DND-41 (cell line): ENCODE results near the gene PRDM8.

Experiments used
- ATAC-seq: fragments of 200-7000 bp; cut with Tn5 transposase; 3 replicates; pipeline ENCODE4 v1.9.1; 2021; ENCODE audit warnings: low read depth; ENCODE audit not compliant: insufficient read depth
- DNase-seq: peaks from one replicate; pipeline ENCODE4 v3.0.0-alpha.2; 2020
- H2AFZ ChIP-seq: 2 replicates; pipeline ENCODE4 v1.6.0; 2012; ENCODE audit warnings: low read depth, low read length
- H3K27ac ChIP-seq: 2 replicates; pipeline ENCODE4 v1.5.1; 2012; ENCODE audit warnings: low read length, inconsistent platforms
- H3K27me3 ChIP-seq: fragments of 200-600 bp; sonication (generic); 2 replicates; pipeline ENCODE4 v1.6.0; 2012; ENCODE audit warnings: low read length, mild to moderate bottlenecking, inconsistent platforms; ENCODE audit not compliant: insufficient read depth, poor library complexity
- H3K36me3 ChIP-seq: 2 replicates; pipeline ENCODE4 v1.5.1; 2012; ENCODE audit warnings: low read length, inconsistent platforms; ENCODE audit not compliant: insufficient read depth
- H3K4me1 ChIP-seq: 2 replicates; pipeline ENCODE4 v1.5.1; 2012; ENCODE audit warnings: mild to moderate bottlenecking, low read length; ENCODE audit not compliant: insufficient read depth
- H3K4me2 ChIP-seq: 2 replicates; pipeline ENCODE4 v1.6.0; 2012; ENCODE audit warnings: mild to moderate bottlenecking, moderate library complexity, low read length, inconsistent platforms; ENCODE audit not compliant: insufficient read depth
- H3K4me3 ChIP-seq, 2 experiments: fragments of 200-600 bp in 1 of 2; shearing (Covaris generic) in 1 of 2; 2 replicates each; pipeline ENCODE4 v1.5.1; 2012 to 2016; ENCODE audit warnings: inconsistent platforms in 2 of 2, low read length in 2 of 2, mild to moderate bottlenecking in 2 of 2, low read depth in 1 of 2, moderate library complexity in 1 of 2
- H3K79me2 ChIP-seq: 2 replicates; pipeline ENCODE4 v1.6.0; 2012; ENCODE audit warnings: low read length, inconsistent platforms; ENCODE audit not compliant: insufficient read depth
- H3K9ac ChIP-seq: 2 replicates; pipeline ENCODE4 v1.6.0; 2012; ENCODE audit warnings: low read depth, mild to moderate bottlenecking, inconsistent platforms, low read length, moderate library complexity
- H3K9me3 ChIP-seq: 2 replicates; pipeline ENCODE4 v1.5.1; 2012; ENCODE audit warnings: low read length, moderate library complexity, mild to moderate bottlenecking, inconsistent platforms; ENCODE audit not compliant: insufficient read depth, severe bottlenecking
- H4K20me1 ChIP-seq: 2 replicates; pipeline ENCODE4 v1.6.0; 2012; ENCODE audit warnings: low read length; ENCODE audit not compliant: insufficient read depth
- CTCF ChIP-seq: IDR thresholded peaks from 2 replicates; pipeline ENCODE4 v1.5.1; 2012; ENCODE audit warnings: borderline replicate concordance, low read length, moderate library complexity, mild to moderate bottlenecking; ENCODE audit not compliant: poor library complexity, severe bottlenecking; ENCODE audit errors: extremely low read depth
- EZH2 ChIP-seq: IDR thresholded peaks from 3 replicates; pipeline ENCODE4 v1.6.1; 2012; ENCODE audit warnings: borderline replicate concordance, low read depth, mild to moderate bottlenecking, moderate library complexity, low read length, inconsistent platforms; ENCODE audit not compliant: severe bottlenecking

Gene PRDM8

DNA sequence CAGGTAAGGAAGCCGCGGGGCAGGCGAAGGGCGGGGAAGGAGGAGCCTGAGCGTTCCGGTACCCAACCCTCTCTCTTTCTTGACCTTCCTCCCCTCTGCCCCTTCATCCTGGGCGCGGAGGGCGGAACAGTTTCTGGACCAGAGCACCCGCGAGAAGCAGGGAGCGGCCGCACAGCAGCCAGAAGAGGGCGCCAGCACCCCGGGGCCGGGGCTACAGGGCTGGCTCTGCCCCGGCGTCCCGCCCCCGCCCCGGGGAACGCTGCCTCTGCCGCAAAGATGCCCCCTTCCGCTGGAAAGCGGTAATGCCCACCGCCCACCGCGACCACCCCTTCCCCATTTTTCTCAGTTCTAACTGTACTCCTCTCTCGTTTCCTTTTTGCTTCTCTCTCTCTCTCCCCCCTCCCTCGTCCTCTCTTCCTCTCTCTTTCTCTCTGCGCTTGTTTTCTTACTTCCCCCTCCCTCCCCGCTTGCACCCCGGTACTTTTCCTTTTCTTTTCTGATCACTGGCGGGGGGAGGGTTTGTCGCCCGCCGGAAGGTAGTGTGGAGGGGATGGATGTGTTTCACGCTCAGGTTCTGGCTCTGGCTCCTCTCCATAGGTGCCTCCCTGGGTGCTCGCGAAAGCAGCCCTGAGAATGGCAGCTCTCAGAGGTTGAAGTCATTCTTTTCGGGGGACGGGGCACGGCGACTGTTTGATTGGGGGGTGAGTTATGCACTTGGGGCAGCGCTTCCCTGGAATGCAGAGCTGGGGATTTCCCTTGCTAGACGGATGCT is 13.1 kb upstream of the PRDM8 start:
- peak; percentile 86 for TF ChIP-seq CTCF
- TF ChIP-seq EZH2 = no peak
- Histone ChIP-seq H3K4me3 (peak overlapping the region; percentile 15 to 61; a peak in 3 of 4 replicates), H3K4me1 (peaks cover 52% of the 10 kb centered on the region), H3K36me3 (no peaks in the 10 kb centered on the region), H3K27me3 (no peaks in the 10 kb centered on the region), H3K9me3 (peaks cover under 1% of the 10 kb centered on the region), H4K20me1 (no peaks in the 10 kb centered on the region), H3K4me2 (peak overlapping the region; percentile 66), H2AFZ (peak overlapping the region; percentile 79), H3K9ac (peak overlapping the region; percentile 63), H3K79me2 (no peaks in the 10 kb centered on the region), H3K27ac (peak overlapping the region; percentile 83)
- DNase-seq = peak; percentile 88
- ATAC-seq = peak; percentile 86

DNA sequence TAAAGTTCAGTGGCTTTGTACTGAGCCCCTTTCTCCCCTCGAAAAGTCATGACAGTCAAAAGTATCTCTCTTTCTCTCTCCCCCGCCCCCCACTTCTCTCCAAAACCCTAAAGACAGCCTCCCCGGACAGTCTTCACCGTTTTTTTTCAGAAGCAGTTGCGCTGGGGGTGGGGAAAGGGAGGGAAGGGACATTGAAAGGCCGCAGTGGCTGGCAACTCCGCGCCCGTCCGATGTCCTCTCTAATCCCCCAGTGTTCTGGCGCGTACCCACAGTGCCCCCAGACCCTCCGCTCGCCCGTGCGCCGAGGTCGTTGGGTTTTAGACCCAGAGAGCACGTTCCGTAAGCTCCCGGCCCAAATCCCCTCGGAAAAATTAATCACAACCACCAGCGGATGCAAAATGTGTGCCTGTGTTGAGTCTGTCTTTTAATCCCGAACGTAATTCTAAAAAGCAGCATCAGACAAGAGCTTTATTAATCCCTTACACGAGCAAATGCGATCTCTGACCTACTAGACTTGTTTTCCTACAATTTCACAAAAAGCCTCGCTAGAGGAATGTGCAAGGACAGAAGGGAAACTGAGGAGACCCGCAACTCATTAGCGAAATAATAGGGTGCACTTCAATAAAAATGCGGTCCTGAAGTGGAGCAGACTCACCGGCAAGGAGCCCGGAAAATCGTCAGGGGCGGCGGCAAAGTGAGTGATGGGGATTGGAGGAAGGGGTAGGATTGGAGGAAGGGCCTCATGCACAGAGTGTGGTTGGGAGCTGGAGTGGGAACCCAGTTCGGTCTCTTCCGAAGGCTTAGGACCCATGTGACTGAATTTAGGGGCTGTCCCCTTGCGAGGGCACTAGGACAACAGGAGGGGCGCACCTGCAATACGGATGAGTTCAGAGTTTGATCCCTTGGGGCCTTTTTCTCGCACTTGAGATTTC is 12.2 kb upstream of the PRDM8 start:
- H3K4me2 ChIP-seq = peak overlapping the region; percentile 66
- H3K27me3 ChIP-seq = no peaks in the 10 kb centered on the region
- no peaks in the 10 kb centered on the region for H3K9me3 ChIP-seq
- peaks cover 52% of the 10 kb centered on the region for H3K4me1 ChIP-seq
- peak overlapping the region; percentile 83 for H3K27ac ChIP-seq
- H3K79me2 ChIP-seq = no peaks in the 10 kb centered on the region
- peak overlapping the region; percentile 15 to 61; a peak in 3 of 4 replicates for H3K4me3 ChIP-seq
- peak overlapping the region; percentile 79 for H2AFZ ChIP-seq
- H3K36me3 ChIP-seq = no peaks in the 10 kb centered on the region
- ATAC-seq (peak; percentile 33), DNase-seq (peak; percentile 58)
- TF ChIP-seq EZH2 (no peak), CTCF (no peak)
- peak overlapping the region; percentile 63 for H3K9ac ChIP-seq
- no peaks in the 10 kb centered on the region for H4K20me1 ChIP-seq

DNA sequence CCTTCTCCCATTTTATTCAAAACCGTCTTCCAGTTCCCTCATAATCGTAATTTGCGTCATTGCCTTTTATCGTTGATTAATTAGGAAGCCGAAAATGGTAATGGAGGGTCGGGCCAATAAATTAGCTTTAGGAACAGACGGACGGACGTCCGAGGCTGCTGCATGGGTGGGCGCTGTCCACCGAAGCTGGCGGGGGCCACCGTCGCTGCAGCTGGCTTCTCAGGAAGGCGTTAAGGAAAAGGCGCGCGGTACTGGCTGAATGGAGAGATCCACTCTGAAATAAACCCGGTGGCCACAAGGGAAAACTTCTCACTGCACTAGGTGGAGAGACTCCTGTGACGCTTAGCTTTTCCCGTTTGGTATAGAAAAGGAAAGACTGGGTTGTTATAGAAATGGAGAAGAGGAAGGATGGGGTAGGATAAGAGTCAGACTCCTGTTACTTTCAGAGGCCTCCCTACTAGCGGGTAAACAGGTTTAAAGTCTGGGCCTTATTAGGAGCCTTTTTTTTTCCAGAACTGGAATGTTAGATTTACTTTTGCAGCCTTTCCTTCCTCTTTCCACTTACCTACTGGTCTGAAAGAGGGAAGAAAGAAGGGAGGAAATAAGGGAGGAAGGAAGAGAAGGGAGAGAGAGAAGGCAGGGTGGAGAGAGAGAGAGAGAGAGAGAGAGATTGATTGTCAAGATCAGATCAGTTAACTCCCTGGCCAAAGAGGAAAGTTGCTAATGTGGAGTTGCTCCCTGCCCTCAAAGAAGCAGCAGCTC is 11.3 kb upstream of the PRDM8 start:
- Histone ChIP-seq H3K79me2 (no peaks in the 10 kb centered on the region), H4K20me1 (no peaks in the 10 kb centered on the region), H2AFZ (no peak overlapping the region), H3K4me2 (peak overlapping the region; percentile 66; the same call in 1 of the 2 replicates), H3K4me1 (peaks cover 52% of the 10 kb centered on the region), H3K9ac (no peak overlapping the region), H3K36me3 (no peaks in the 10 kb centered on the region), H3K4me3 (no peak overlapping the region), H3K9me3 (no peaks in the 10 kb centered on the region), H3K27me3 (no peaks in the 10 kb centered on the region), H3K27ac (no peak overlapping the region; the same call in 1 of the 2 replicates)
- DNase-seq (no peak), ATAC-seq (no peak)
- TF ChIP-seq CTCF = no peak
- TF ChIP-seq EZH2 = no peak
